Endometrial microvascular endothelial cells (primary cell): ENCODE results near the gene SLC38A2. TPM values are rescaled to one million over a fixed set of nuclear protein-coding genes. Genes with fewer than 3 reads are reported as not detected.

Experiments
- in situ Hi-C: cut with HindIII; loops from 2 replicates; pipeline ENCODE4 v1.10.0; 2017; ENCODE audit warnings: low sequenced_read_pairs, low pct_unique_long_range_greater_than_20kb; ENCODE audit errors: inconsistent ontology term
- total RNA-seq: library from RNA; depleted of rRNA; stranded (reverse); fragments of >200 nt; gene quantifications from one replicate; pipeline ENCODE4 v1.2.3, GENCODE V29; 2015; ENCODE audit errors: inconsistent ontology term

SLC38A2 gene
- total RNA-seq, result 277 TPM

GRCh38 chr12:46372544-46373300 lies at the start of gene SLC38A2:
TSS of gene SLC38A2 (minus strand) at chr12:46372773. CDS start at chr12:46371293, 1,480 bp downstream.
- in situ Hi-C loops, result loop anchor here (25.0 kb wide), 2 partner anchors 165 to 315 kb away; no protein-coding TSS in a partner anchor

GRCh38 chr12:46419675-46420074 lies 47.1 kb upstream of the SLC38A2 start:
- in situ Hi-C loops, result no loop called here

GRCh38 chr12:46415552-46415951 lies 43.0 kb upstream of the SLC38A2 start:
- in situ Hi-C loops, result no loop called here

- in situ Hi-C loops, result no loop called here
Observed at GRCh38 chr12:46414591-46415268, 42.2 kb upstream of the SLC38A2 start.

GRCh38 chr12:46413368-46413767 lies 40.8 kb upstream of the SLC38A2 start:
- in situ Hi-C loops, result no loop called here

- in situ Hi-C loops, result no loop called here
Observed at GRCh38 chr12:46412857-46413256, 40.3 kb upstream of the SLC38A2 start.

- in situ Hi-C loops, result no loop called here
Observed at GRCh38 chr12:46410495-46410894, 37.9 kb upstream of the SLC38A2 start.

- in situ Hi-C loops, result no loop called here
Observed at GRCh38 chr12:46409974-46410373, 37.4 kb upstream of the SLC38A2 start.

- in situ Hi-C loops, result no loop called here
Observed at GRCh38 chr12:46409342-46409741, 36.8 kb upstream of the SLC38A2 start.

- in situ Hi-C loops, result no loop called here
Observed at GRCh38 chr12:46408441-46408840, 35.9 kb upstream of the SLC38A2 start.

GRCh38 chr12:46407361-46407760 lies 34.8 kb upstream of the SLC38A2 start:
- in situ Hi-C loops, result no loop called here

GRCh38 chr12:46406352-46407027 lies 33.9 kb upstream of the SLC38A2 start:
- in situ Hi-C loops, result no loop called here

GRCh38 chr12:46404733-46405132 lies 32.2 kb upstream of the SLC38A2 start:
- in situ Hi-C loops, result no loop called here

GRCh38 chr12:46404225-46404631 lies 31.7 kb upstream of the SLC38A2 start:
- in situ Hi-C loops, result no loop called here

GRCh38 chr12:46403719-46404070 lies 31.1 kb upstream of the SLC38A2 start:
- in situ Hi-C loops, result no loop called here

GRCh38 chr12:46402941-46403718 lies 30.6 kb upstream of the SLC38A2 start:
- in situ Hi-C loops, result no loop called here

- in situ Hi-C loops, result no loop called here
Observed at GRCh38 chr12:46402451-46402850, 29.9 kb upstream of the SLC38A2 start.

GRCh38 chr12:46401662-46402061 lies 29.1 kb upstream of the SLC38A2 start:
- in situ Hi-C loops, result no loop called here

GRCh38 chr12:46400406-46400805 lies 27.8 kb upstream of the SLC38A2 start:
- in situ Hi-C loops, result no loop called here
